IMR-90 (cell line): ENCODE data around the gene SSX2IP.

Experiments
- BHLHE40 ChIP-seq: fragments of 150-350 bp; IDR thresholded peaks from 2 replicates; pipeline ENCODE4 v1.6.1; 2016; ENCODE audit warnings: mild to moderate bottlenecking, low read depth, low read length
- CEBPB ChIP-seq: IDR thresholded peaks from 2 replicates; pipeline ENCODE4 v1.6.1; 2012; ENCODE audit warnings: low read depth, low read length, improper control_type of control experiment
- MAZ ChIP-seq: IDR thresholded peaks from 2 replicates; pipeline ENCODE4 v1.6.1; 2012; ENCODE audit warnings: low read depth, mild to moderate bottlenecking, low read length, improper control_type of control experiment, moderate library complexity, borderline replicate concordance
- RAD21 ChIP-seq: IDR thresholded peaks from 2 replicates; pipeline ENCODE4 v1.6.1; 2012; ENCODE audit warnings: low read length, improper control_type of control experiment
- TF ChIP-seq, protein P1 (sequence below): conservative IDR thresholded peaks from 2 replicates; pipeline ENCODE4 v1.5.1; 2012; ENCODE audit warnings: mild to moderate bottlenecking, low read depth, low read length, improper control_type of control experiment

DNA sequence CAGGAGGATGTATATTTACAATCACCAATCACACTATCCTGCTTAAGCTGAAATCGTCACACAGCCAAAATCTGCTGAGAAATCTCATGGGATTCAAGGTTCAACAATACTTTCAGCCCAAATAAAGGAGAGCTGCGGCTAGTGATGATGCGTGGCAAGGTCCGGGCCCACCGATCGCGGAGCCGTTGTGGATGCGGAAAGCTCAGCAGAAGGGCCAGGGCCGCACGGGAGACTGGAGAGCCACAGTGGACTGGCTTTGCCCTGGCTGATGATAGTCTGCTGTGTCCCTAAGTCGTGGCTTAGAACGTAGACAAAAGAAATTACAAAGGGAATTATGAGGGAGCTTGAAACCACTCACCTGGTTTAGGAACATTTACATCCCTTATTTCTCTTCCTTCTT is 48.0 kb upstream of the SSX2IP start:
- TF ChIP-seq RAD21 (no peak), CEBPB (no peak), BHLHE40 (no peak), MAZ (no peak)
- TF ChIP-seq, protein P1, sequence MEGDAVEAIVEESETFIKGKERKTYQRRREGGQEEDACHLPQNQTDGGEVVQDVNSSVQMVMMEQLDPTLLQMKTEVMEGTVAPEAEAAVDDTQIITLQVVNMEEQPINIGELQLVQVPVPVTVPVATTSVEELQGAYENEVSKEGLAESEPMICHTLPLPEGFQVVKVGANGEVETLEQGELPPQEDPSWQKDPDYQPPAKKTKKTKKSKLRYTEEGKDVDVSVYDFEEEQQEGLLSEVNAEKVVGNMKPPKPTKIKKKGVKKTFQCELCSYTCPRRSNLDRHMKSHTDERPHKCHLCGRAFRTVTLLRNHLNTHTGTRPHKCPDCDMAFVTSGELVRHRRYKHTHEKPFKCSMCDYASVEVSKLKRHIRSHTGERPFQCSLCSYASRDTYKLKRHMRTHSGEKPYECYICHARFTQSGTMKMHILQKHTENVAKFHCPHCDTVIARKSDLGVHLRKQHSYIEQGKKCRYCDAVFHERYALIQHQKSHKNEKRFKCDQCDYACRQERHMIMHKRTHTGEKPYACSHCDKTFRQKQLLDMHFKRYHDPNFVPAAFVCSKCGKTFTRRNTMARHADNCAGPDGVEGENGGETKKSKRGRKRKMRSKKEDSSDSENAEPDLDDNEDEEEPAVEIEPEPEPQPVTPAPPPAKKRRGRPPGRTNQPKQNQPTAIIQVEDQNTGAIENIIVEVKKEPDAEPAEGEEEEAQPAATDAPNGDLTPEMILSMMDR: no peak
